ENCODE measurements around the gene GAB2.
A peak's percentile ranks its signal among the peaks of the same experiment; 100 is the strongest.
"Not testable (repeated sequence)": the region's sequence is repeated elsewhere in the genome, so short reads cannot be mapped to it uniquely, and the experiment has no call there.

The GAB2 gene

GRCh38 chr11:78289552-78290292 lies 127.9 kb downstream of the GAB2 start:
- TF ChIP-seq CTCF (conservative IDR thresholded peaks at IDR 0.05) (no peak), ZFX (IDR thresholded peaks at IDR 0.05) (no peak)
- no peak overlapping the region for H3K27ac ChIP-seq

- no peak for TF ChIP-seq CTCF (conservative IDR thresholded peaks at IDR 0.05)
- TF ChIP-seq ZFX (IDR thresholded peaks at IDR 0.05) = no peak
- no peak overlapping the region for H3K27ac ChIP-seq
Measured at GRCh38 chr11:78284260-78284659, 133.4 kb downstream of the GAB2 start.

DNA sequence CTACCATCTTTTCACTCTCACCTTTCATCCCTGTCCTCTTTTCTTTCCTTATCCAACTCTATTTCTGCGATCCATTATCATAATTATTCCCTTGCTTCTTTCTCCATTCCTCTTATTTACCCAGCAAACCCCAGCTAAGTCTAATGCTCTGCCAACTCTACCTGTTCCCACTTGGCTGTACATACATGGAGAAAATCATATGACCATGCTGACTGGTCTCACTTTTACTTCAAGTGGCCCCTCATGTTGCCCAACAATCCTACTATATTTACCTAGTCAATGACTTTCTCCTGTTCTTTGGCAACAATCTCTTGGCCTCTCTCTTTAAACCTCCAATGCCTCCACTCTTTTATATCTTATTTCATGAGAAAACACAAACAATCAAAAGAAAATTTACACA lies 134.8 kb downstream of the GAB2 start:
- H3K27ac ChIP-seq = no peak overlapping the region
- TF ChIP-seq ZFX (IDR thresholded peaks at IDR 0.05) = no peak
- TF ChIP-seq CTCF (conservative IDR thresholded peaks at IDR 0.05) = no peak

- TF ChIP-seq CTCF (conservative IDR thresholded peaks at IDR 0.05) (no peak), ZFX (IDR thresholded peaks at IDR 0.05) (no peak)
- no peak overlapping the region for H3K27ac ChIP-seq
Measured at GRCh38 chr11:78281511-78281910, 136.1 kb downstream of the GAB2 start.

GRCh38 chr11:78277314-78277994 lies 140.2 kb downstream of the GAB2 start:
- peak overlapping the region; percentile 54; the same call in 1 of the 2 replicates for H3K27ac ChIP-seq
- TF ChIP-seq ZFX (IDR thresholded peaks at IDR 0.05) (no peak), CTCF (conservative IDR thresholded peaks at IDR 0.05) (no peak)

- no peak overlapping the region for H3K27ac ChIP-seq
- TF ChIP-seq CTCF (conservative IDR thresholded peaks at IDR 0.05) (no peak), ZFX (IDR thresholded peaks at IDR 0.05) (no peak)
Measured at GRCh38 chr11:78276311-78276710, 141.3 kb downstream of the GAB2 start.

DNA sequence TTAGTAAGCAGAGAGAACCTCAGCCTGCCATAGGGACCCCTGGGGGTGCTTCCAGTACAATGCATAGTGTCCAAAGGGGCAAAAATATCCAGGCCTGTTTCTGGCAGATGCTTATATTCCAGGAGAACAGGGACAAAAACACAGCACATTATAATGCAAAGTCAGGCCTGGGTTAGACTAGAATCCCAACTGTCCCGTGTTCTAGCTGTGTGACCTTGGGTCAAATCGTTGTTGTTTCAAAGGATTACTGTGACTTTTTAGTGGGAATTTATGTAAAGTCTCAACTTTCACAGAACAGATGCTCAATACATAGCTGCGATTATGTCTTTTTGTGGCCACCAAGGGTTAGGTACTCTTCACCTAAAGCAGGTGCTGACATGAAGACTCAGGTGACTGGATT lies 142.9 kb downstream of the GAB2 start:
- TF ChIP-seq ZFX (IDR thresholded peaks at IDR 0.05) = no peak
- TF ChIP-seq CTCF (conservative IDR thresholded peaks at IDR 0.05) = no peak
- no peak overlapping the region for H3K27ac ChIP-seq

DNA sequence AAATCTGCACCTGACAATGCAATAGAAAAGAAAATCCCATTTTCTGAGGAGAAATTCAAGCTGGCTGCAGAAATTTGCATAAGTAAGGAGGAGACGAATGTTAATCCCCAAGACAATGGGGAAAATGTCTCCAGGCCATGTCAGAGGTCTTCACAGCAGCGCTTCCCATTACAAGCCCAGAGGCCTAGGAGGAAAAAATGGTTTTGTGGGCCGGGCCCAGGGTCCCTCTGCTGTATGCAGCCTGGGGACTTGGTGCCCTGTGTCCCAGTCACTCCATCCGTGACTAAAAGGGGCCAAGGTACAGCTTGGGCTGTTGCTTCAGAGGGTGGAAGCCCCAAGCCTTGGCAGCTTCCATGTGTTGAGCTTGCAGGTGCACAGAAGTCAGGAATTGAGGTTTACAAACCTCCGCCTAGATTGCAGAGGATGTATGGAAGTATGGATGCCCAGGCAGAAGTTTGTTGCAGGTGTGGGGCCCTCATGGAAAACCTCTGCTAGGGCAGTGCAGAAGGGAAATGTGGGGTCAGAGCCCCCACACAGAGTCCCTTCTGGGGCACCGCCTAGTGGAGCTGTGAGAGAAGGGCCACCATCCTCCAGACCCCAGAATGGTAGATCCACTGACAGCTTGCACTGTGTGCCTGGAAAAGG lies 144.9 kb downstream of the GAB2 start:
- H3K27ac ChIP-seq = not testable (repeated sequence)

DNA sequence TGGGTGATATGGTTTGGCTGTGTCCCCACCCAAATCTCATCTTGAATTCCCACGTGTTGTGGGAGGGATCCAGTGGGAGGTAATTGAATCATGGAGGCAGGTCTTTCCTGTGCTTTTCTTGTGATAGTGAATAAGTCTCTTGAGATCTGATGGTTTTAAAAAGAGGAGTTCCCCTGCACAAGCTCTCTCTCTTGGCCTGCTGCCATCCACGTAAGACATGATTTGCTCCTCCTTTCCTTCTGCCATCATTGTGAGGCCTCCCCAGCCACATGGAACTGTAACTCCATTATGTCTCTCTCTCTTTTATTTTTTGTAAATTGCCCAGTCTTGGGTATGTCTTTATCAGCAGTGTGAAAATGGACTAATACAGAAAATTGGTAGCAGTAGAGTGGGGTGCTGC lies 145.8 kb downstream of the GAB2 start:
- not testable (repeated sequence) for H3K27ac ChIP-seq
